K562 (cell line): ENCODE results near the gene ITGA2B. TPM values are rescaled to one million over a fixed set of nuclear protein-coding genes. Genes with fewer than 3 reads are reported as not detected.

Source experiments
- ARHGAP35 ChIP-seq: fragments of 450-650 bp; IDR thresholded peaks from 2 replicates; pipeline ENCODE4 v1.6.1; 2018; ENCODE audit not compliant: partially characterized antibody
- CAMTA2 ChIP-seq: fragments of 250-450 bp; sonication (Bioruptor Pico); conservative IDR thresholded peaks from 2 replicates; pipeline ENCODE4 v1.5.1; 2022
- FOXA1 ChIP-seq: fragments of 450-650 bp; IDR thresholded peaks from 2 replicates; pipeline ENCODE4 v1.6.1; 2016; ENCODE audit warnings: mild to moderate bottlenecking, borderline replicate concordance
- ILK ChIP-seq: fragments of 450-650 bp; IDR thresholded peaks from 2 replicates; pipeline ENCODE4 v1.6.1; 2016; ENCODE audit warnings: missing genetic modification characterization, low read depth, mild to moderate bottlenecking, missing compliant biosample characterization, moderate library complexity, borderline replicate concordance
- MTF1 ChIP-seq: fragments of 250-450 bp; sonication (Bioruptor Pico); IDR thresholded peaks from 2 replicates; pipeline ENCODE4 v1.9.0; 2021; ENCODE audit warnings: moderate library complexity, mild to moderate bottlenecking, inconsistent platforms, borderline replicate concordance
- PTBP1 ChIP-seq: fragments of 200-400 bp; formaldehyde crosslinking; IDR thresholded peaks from 2 replicates; pipeline ENCODE4 v1.6.1; 2017; ENCODE audit warnings: low read depth, low read length
- PYGO2 ChIP-seq: fragments of 450-650 bp; IDR thresholded peaks from 2 replicates; pipeline ENCODE4 v1.6.1; 2016; ENCODE audit warnings: mild to moderate bottlenecking, missing genetic modification characterization, moderate library complexity, missing compliant biosample characterization
- SAP30 ChIP-seq: fragments of 200-600 bp; sonication (generic); IDR thresholded peaks from 2 replicates; pipeline ENCODE4 v1.6.1; 2012; ENCODE audit warnings: borderline replicate concordance, low read depth, mild to moderate bottlenecking, moderate library complexity, low read length, control low read depth, inconsistent platforms; ENCODE audit not compliant: insufficient read depth, poor library complexity, severe bottlenecking
- SUPT5H ChIP-seq: fragments of 450-650 bp; IDR thresholded peaks from 2 replicates; pipeline ENCODE4 v1.6.1; 2016
- TCF7 ChIP-seq: sonication (generic); IDR thresholded peaks from 2 replicates; pipeline ENCODE4 v1.6.1; 2016; ENCODE audit warnings: antibody characterized with exemption, borderline replicate concordance
- TOE1 ChIP-seq, 2 experiments: fragments of 450-650 bp in 1 of 2; sonication (generic) in 1 of 2; formaldehyde crosslinking in 1 of 2; IDR thresholded peaks; 2 replicates each; pipeline versions ENCODE4 v1.7.1 to v1.8.0; 2016 to 2022; ENCODE audit warnings: borderline replicate concordance in 2 of 2, mild to moderate bottlenecking in 2 of 2, antibody characterized with exemption in 1 of 2, inconsistent platforms in 1 of 2, low read depth in 1 of 2, missing genetic modification reagents in 1 of 2, moderate library complexity in 1 of 2
- ZNF551 ChIP-seq: fragments of 250-450 bp; sonication (Bioruptor Pico); IDR thresholded peaks from 2 replicates; pipeline ENCODE4 v1.5.0; 2021; ENCODE audit warnings: mild to moderate bottlenecking, moderate library complexity
- ZNF583 ChIP-seq: fragments of 250-450 bp; sonication (Bioruptor Pico); IDR thresholded peaks from 2 replicates; pipeline ENCODE4 v1.4.0; 2020
- ZNF766 ChIP-seq: fragments of 200-800 bp; sonication (Bioruptor generic); conservative IDR thresholded peaks from 2 replicates; pipeline ENCODE4 v1.6.1; 2016; ENCODE audit warnings: missing genetic modification characterization, missing compliant biosample characterization
- ZNF780A ChIP-seq: fragments of 250-450 bp; sonication (Bioruptor Pico); IDR thresholded peaks from 2 replicates; pipeline ENCODE4 v1.5.0; 2021; ENCODE audit warnings: mild to moderate bottlenecking
- polyA plus RNA-seq, 8 experiments: library from polyadenylated mRNA; depleted of rRNA in 4 of 8; stranded (reverse) in 5 of 8; unstranded in 3 of 8; fragments of >200 nt; fragmentation: Nextera tagmentation in 2 of 8; fragmentation: Illumina TruSeq in 1 of 8; extraction: Ambion mirVana in 2 of 8; extraction: Trizol in 1 of 8; gene quantifications; 2 replicates each; pipeline versions ENCODE4 v1.2.1 to v1.2.3, GENCODE V29; 2011 to 2014; ENCODE audit warnings: inconsistent platforms in 1 of 8, missing spikeins in 1 of 8
- total RNA-seq, 7 experiments: library from RNA; depleted of rRNA in 6 of 7; stranded (reverse); fragments of >200 nt in 6 of 7; fragmentation: Illumina TruSeq in 2 of 7; extraction: Trizol in 2 of 7; gene quantifications; 2 replicates each; pipeline versions ENCODE4 v1.2.1 to v1.2.3, GENCODE V29; 2011 to 2021; ENCODE audit warnings: low replicate concordance in 1 of 7
- TF ChIP-seq, protein P1 (sequence below): fragments of 450-650 bp; IDR thresholded peaks from 2 replicates; pipeline ENCODE4 v1.6.1; 2016; ENCODE audit warnings: borderline replicate concordance
- TF ChIP-seq, protein P2 (sequence below): fragments of 250-450 bp; sonication (Bioruptor Pico); IDR thresholded peaks from 2 replicates; pipeline ENCODE4 v1.8.0; 2021; ENCODE audit warnings: mild to moderate bottlenecking, moderate library complexity
- TF ChIP-seq, protein P3 (sequence below): fragments of 450-650 bp; formaldehyde crosslinking; IDR thresholded peaks from 2 replicates; pipeline ENCODE4 v1.4.0; 2020; ENCODE audit warnings: mild to moderate bottlenecking, mixed read lengths

ITGA2B gene
- total and polyA plus RNA-seq, 9 of the 15 experiments (the other 6 are each of a cell fraction or from before 2014, with no cell fraction given), result 1.1 to 26.4 (median 5.6) TPM

GRCh38 chr17:44323359-44324091, 65.9 kb downstream of the ITGA2B start (continued):
- TF ChIP-seq TOE1 (IDR thresholded peaks at IDR 0.05; ENCODE audit: borderline replicate concordance), result 0 out of 2 replicates have a peak, but pooled peaks have one; percentile 40
- TF ChIP-seq TOE1 (CRISPR knock-in tag; IDR thresholded peaks at IDR 0.05; ENCODE audit: borderline replicate concordance, low read depth), result no peak
- TF ChIP-seq TCF7, result no peak
- TF ChIP-seq SAP30, result no peak
- TF ChIP-seq, protein P1, sequence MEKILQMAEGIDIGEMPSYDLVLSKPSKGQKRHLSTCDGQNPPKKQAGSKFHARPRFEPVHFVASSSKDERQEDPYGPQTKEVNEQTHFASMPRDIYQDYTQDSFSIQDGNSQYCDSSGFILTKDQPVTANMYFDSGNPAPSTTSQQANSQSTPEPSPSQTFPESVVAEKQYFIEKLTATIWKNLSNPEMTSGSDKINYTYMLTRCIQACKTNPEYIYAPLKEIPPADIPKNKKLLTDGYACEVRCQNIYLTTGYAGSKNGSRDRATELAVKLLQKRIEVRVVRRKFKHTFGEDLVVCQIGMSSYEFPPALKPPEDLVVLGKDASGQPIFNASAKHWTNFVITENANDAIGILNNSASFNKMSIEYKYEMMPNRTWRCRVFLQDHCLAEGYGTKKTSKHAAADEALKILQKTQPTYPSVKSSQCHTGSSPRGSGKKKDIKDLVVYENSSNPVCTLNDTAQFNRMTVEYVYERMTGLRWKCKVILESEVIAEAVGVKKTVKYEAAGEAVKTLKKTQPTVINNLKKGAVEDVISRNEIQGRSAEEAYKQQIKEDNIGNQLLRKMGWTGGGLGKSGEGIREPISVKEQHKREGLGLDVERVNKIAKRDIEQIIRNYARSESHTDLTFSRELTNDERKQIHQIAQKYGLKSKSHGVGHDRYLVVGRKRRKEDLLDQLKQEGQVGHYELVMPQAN, result 0 out of 2 replicates have a peak, but pooled peaks have one; percentile 15
- no peak for TF ChIP-seq CAMTA2 (CRISPR knock-in tag)
- TF ChIP-seq, protein P2, sequence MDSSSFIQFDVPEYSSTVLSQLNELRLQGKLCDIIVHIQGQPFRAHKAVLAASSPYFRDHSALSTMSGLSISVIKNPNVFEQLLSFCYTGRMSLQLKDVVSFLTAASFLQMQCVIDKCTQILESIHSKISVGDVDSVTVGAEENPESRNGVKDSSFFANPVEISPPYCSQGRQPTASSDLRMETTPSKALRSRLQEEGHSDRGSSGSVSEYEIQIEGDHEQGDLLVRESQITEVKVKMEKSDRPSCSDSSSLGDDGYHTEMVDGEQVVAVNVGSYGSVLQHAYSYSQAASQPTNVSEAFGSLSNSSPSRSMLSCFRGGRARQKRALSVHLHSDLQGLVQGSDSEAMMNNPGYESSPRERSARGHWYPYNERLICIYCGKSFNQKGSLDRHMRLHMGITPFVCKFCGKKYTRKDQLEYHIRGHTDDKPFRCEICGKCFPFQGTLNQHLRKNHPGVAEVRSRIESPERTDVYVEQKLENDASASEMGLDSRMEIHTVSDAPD, result no peak
- no peak for TF ChIP-seq ILK (tag)
- TF ChIP-seq SUPT5H, result no peak
- TF ChIP-seq ARHGAP35, result no peak
- no peak for TF ChIP-seq ZNF551 (CRISPR knock-in tag)
- TF ChIP-seq FOXA1, result no peak
- no peak for TF ChIP-seq ZNF583 (CRISPR knock-in tag)
- TF ChIP-seq, protein P3, sequence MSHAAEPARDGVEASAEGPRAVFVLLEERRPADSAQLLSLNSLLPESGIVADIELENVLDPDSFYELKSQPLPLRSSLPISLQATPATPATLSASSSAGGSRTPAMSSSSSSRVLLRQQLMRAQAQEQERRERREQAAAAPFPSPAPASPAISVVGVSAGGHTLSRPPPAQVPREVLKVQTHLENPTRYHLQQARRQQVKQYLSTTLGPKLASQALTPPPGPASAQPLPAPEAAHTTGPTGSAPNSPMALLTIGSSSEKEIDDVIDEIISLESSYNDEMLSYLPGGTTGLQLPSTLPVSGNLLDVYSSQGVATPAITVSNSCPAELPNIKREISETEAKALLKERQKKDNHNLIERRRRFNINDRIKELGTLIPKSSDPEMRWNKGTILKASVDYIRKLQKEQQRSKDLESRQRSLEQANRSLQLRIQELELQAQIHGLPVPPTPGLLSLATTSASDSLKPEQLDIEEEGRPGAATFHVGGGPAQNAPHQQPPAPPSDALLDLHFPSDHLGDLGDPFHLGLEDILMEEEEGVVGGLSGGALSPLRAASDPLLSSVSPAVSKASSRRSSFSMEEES (CRISPR knock-in tag), result no peak
- no peak for TF ChIP-seq MTF1 (CRISPR knock-in tag)
- no peak for TF ChIP-seq ZNF780A (CRISPR knock-in tag)
- TF ChIP-seq PYGO2 (tag), result no peak
- no peak for TF ChIP-seq PTBP1
- no peak for TF ChIP-seq ZNF766
